GM19397 (cell line): ENCODE measurements around the gene FRAS1.

Experiments
- ATAC-seq: cut with Tn5 transposase; IDR thresholded peaks from one replicate; pipeline ENCODE4 v1.9.1; 2021; ENCODE audit warnings: mild to moderate bottlenecking, moderate library complexity; ENCODE audit not compliant: unreplicated experiment

The FRAS1 gene

GRCh38 chr4:78354782-78355181 is 297.7 kb downstream of the FRAS1 start:
- ATAC-seq, result no peak

- ATAC-seq, result no peak
These were observed 298.2 kb downstream of the FRAS1 start for GRCh38 chr4:78355306-78355705.

GRCh38 chr4:78356251-78356786 is 299.2 kb downstream of the FRAS1 start:
- no peak for ATAC-seq

- no peak for ATAC-seq
These were observed 300.0 kb downstream of the FRAS1 start for GRCh38 chr4:78357122-78357521.

- ATAC-seq, result no peak
These were observed 303.3 kb downstream of the FRAS1 start for GRCh38 chr4:78360466-78360865.

GRCh38 chr4:78361621-78362120 is 304.5 kb downstream of the FRAS1 start:
- ATAC-seq, result no peak

- ATAC-seq, result no peak
These were observed 305.2 kb downstream of the FRAS1 start for GRCh38 chr4:78362310-78362709.

- ATAC-seq, result no peak
These were observed 306.0 kb downstream of the FRAS1 start for GRCh38 chr4:78363031-78363570.

GRCh38 chr4:78369679-78370078 is 312.6 kb downstream of the FRAS1 start:
- no peak for ATAC-seq

GRCh38 chr4:78370631-78371372 is 313.7 kb downstream of the FRAS1 start:
- ATAC-seq, result no peak

GRCh38 chr4:78372355-78372988 is 315.3 kb downstream of the FRAS1 start:
- ATAC-seq, result no peak

- no peak for ATAC-seq
These were observed 320.4 kb downstream of the FRAS1 start for GRCh38 chr4:78377555-78377954.

GRCh38 chr4:78379040-78379439 is 321.9 kb downstream of the FRAS1 start:
- no peak for ATAC-seq

GRCh38 chr4:78379991-78380729 is 323.0 kb downstream of the FRAS1 start:
- ATAC-seq, result no peak

- ATAC-seq, result no peak
These were observed 329.6 kb downstream of the FRAS1 start for GRCh38 chr4:78386679-78387078.

GRCh38 chr4:78395642-78396041 is 338.5 kb downstream of the FRAS1 start:
- no peak for ATAC-seq

- ATAC-seq, result no peak
These were observed 339.6 kb downstream of the FRAS1 start for GRCh38 chr4:78396613-78397291.

- no peak for ATAC-seq
These were observed 340.1 kb downstream of the FRAS1 start for GRCh38 chr4:78397292-78397630.

- ATAC-seq, result no peak
These were observed 352.6 kb downstream of the FRAS1 start for GRCh38 chr4:78409612-78410202.

- no peak for ATAC-seq
These were observed 353.1 kb downstream of the FRAS1 start for GRCh38 chr4:78410225-78410624.
